Esophagus muscularis mucosa (tissue), 4 donors: ENCODE data around the gene BBIP1. TPM values are rescaled to one million over a fixed set of nuclear protein-coding genes. Genes with fewer than 3 reads are reported as not detected.
"Not testable (repeated sequence)": the region's sequence is repeated elsewhere in the genome, so short reads cannot be mapped to it uniquely, and the experiment has no call there.

Experiments used
- DNase-seq: peaks from one replicate; pipeline ENCODE4 v3.0.0-alpha.2; 2017; ENCODE audit errors: extremely low spot score
- H3K27ac ChIP-seq, 4 donors: fragments of 200-600 bp; sonication (generic); replicated peaks in 1 of 4; 1 replicate in 3 of 4; 2 replicates in 1 of 4; pipeline ENCODE4 v1.5.1; 2016 to 2019; ENCODE audit warnings: mild to moderate bottlenecking in 1 of 4
- H3K27me3 ChIP-seq, 4 donors: fragments of 200-600 bp; sonication (generic); one replicate each; pipeline versions ENCODE4 v1.5.1 to v1.6.0; 2016 to 2019
- H3K36me3 ChIP-seq, 4 donors: fragments of 200-600 bp; sonication (generic); one replicate each; pipeline ENCODE4 v1.5.1; 2016 to 2019
- H3K4me1 ChIP-seq, 4 donors: fragments of 200-600 bp; sonication (generic); one replicate each; pipeline ENCODE4 v1.5.1; 2016 to 2019
- H3K4me3 ChIP-seq, 4 donors: fragments of 200-600 bp; sonication (generic); 1 replicate in 2 of 4; 2 replicates in 2 of 4; pipeline ENCODE4 v1.5.1; 2016 to 2019; ENCODE audit warnings: mild to moderate bottlenecking in 4 of 4, moderate library complexity in 1 of 4
- H3K9me3 ChIP-seq, 4 donors: fragments of 200-600 bp; sonication (generic); 1 replicate in 3 of 4; 2 replicates in 1 of 4; pipeline ENCODE4 v1.5.1; 2016 to 2019
- CTCF ChIP-seq, 3 experiments: fragments of 200-600 bp in 2 of 3; fragments of 450-650 bp in 1 of 3; sonication (generic) in 2 of 3; IDR thresholded peaks; one replicate each; pipeline ENCODE4 v1.5.1; 2017 to 2019; ENCODE audit warnings: antibody characterized with exemption in 3 of 3, mild to moderate bottlenecking in 2 of 3, moderate library complexity in 1 of 3
- EP300 ChIP-seq: sonication (generic); formaldehyde crosslinking; IDR thresholded peaks from one replicate; pipeline ENCODE4 v1.6.1; 2017; ENCODE audit warnings: antibody characterized with exemption
- POLR2A ChIP-seq: fragments of 450-650 bp; IDR thresholded peaks from one replicate; pipeline ENCODE4 v1.6.1; 2017; ENCODE audit warnings: antibody characterized with exemption, moderate library complexity, mild to moderate bottlenecking, low read depth
- POLR2AphosphoS5 ChIP-seq, 2 donors: sonication (generic); formaldehyde crosslinking; IDR thresholded peaks; one replicate each; pipeline ENCODE4 v1.6.1; 2017; ENCODE audit warnings: antibody characterized with exemption in 2 of 2
- WGBS: methylation state at CpG from one replicate; pipeline ENCODE4 v1.1.5; 2018; 5-methylcytosine and 5-hydroxymethylcytosine counted together
- intact Hi-C: fragments of 100-400 bp; cut with DNase I; formaldehyde crosslinking; loops from one replicate; pipeline ENCODE4 v1.15.1; 2023
- total RNA-seq, 4 donors: library from RNA; depleted of rRNA; stranded (reverse); fragments of >200 nt; gene quantifications; one replicate each; pipeline versions ENCODE4 v1.1.0 to v1.2.1, GENCODE V29; 2016

BBIP1 gene
- total RNA-seq, 4 donors from 2014 or later: 17.6 to 29.5 (median 27.0) TPM

- Histone ChIP-seq H3K36me3 (peaks cover 0 to 6% (median 0%) of the 10 kb centered on the region in 4 donors), H3K4me1 (peaks cover 22 to 50% (median 48%) of the 10 kb centered on the region in 4 donors), H3K27me3 (no peaks in the 10 kb centered on the region), H3K27ac (peak within 1 kb of the TSS; percentile 98 to 99 (median 98)), H3K4me3 (peak within 1 kb of the TSS; percentile 79 to 92 (median 88)), H3K9me3 (no peaks in the 10 kb centered on the region)
- TF ChIP-seq POLR2A (peak; percentile 73), EP300 (no peak), CTCF (IDR thresholded peaks at IDR 0.05) (peak in 1 of 3 experiments; percentile 27), POLR2AphosphoS5 (IDR thresholded peaks at IDR 0.05) (peak; percentile 75 to 83)
- DNase-seq: no peak
- 2% methylated on average over 35 of the region's 61 CpGs for WGBS
- intact Hi-C loops: loop anchor here (5.0 kb wide), 1 partner anchor 47 kb away; the partner anchor contains the start of gene PDCD4
These were observed 460 bp upstream of the BBIP1 start, which contains the start of gene SHOC2 for GRCh38 chr10:110919349-110919931. SHOC2 (plus strand) TSS chr10:110919604; CDS start chr10:110964359, 44,755 bp downstream.

- DNase-seq: peak; percentile 98
- Histone ChIP-seq H3K27me3 (no peaks in the 10 kb centered on the region), H3K36me3 (peaks cover 0 to 6% (median 0%) of the 10 kb centered on the region in 4 donors), H3K27ac (peak overlapping the region; percentile 98 to 99 (median 98)), H3K4me1 (peaks cover 16 to 39% (median 37%) of the 10 kb centered on the region in 4 donors), H3K4me3 (peak overlapping the region; percentile 79 to 92 (median 88)), H3K9me3 (no peaks in the 10 kb centered on the region)
- intact Hi-C loops: loop anchor here (5.0 kb wide), 1 partner anchor 46 kb away; the partner anchor contains the start of gene PDCD4
- TF ChIP-seq POLR2A: no peak
- TF ChIP-seq CTCF (IDR thresholded peaks at IDR 0.05): peak in 2 of 3 experiments; percentile 18 to 23
- no peak for TF ChIP-seq EP300
- TF ChIP-seq POLR2AphosphoS5 (IDR thresholded peaks at IDR 0.05): peak in 1 of 2 donors; percentile 83
- under 1% methylated on average over 10 of the region's 15 CpGs for whole genome bisulfite sequencing
These were observed 724 bp downstream of the BBIP1 start for GRCh38 chr10:110918269-110918642.

- TF ChIP-seq CTCF (IDR thresholded peaks at IDR 0.05): no peak
- no peak for TF ChIP-seq POLR2AphosphoS5 (IDR thresholded peaks at IDR 0.05)
- no peak for TF ChIP-seq POLR2A
- intact Hi-C loops: loop anchor here (5.0 kb wide), 1 partner anchor 44 kb away; the partner anchor contains the start of gene PDCD4
- WGBS: 91% methylated on average over 3 of the region's 3 CpGs
- Histone ChIP-seq H3K27me3 (no peaks in the 10 kb centered on the region), H3K36me3 (peaks cover 0 to 9% (median 0%) of the 10 kb centered on the region in 4 donors), H3K9me3 (no peaks in the 10 kb centered on the region), H3K4me3 (no peak overlapping the region), H3K27ac (no peak overlapping the region), H3K4me1 (peaks cover 16 to 34% (median 25%) of the 10 kb centered on the region in 4 donors)
- no peak for DNase-seq
These were observed 2.2 kb downstream of the BBIP1 start for GRCh38 chr10:110916554-110917346.

GRCh38 chr10:110915600-110915999, 3.4 kb downstream of the BBIP1 start:
- Histone ChIP-seq H3K4me1 (peaks cover 9 to 23% (median 14%) of the 10 kb centered on the region in 4 donors), H3K36me3 (peaks cover 0 to 11% (median 0%) of the 10 kb centered on the region in 4 donors)
- intact Hi-C loops: loop anchor here (5.0 kb wide), 1 partner anchor 43 kb away; the partner anchor contains the start of gene PDCD4
- H3K4me3 ChIP-seq, DNase-seq, H3K9me3 ChIP-seq, H3K27me3 ChIP-seq, H3K27ac ChIP-seq: not testable (repeated sequence)
- WGBS: 94% methylated on average over 4 of the region's 4 CpGs

- Histone ChIP-seq H3K4me1 (peaks cover 9 to 21% (median 11%) of the 10 kb centered on the region in 4 donors), H3K27me3 (no peaks in the 10 kb centered on the region), H3K27ac (no peak overlapping the region), H3K9me3 (no peaks in the 10 kb centered on the region), H3K36me3 (peaks cover 0 to 11% (median 1%) of the 10 kb centered on the region in 4 donors), H3K4me3 (no peak overlapping the region)
- DNase-seq: no peak
- TF ChIP-seq CTCF (IDR thresholded peaks at IDR 0.05): no peak
- TF ChIP-seq EP300: no peak
- TF ChIP-seq POLR2A: no peak
- TF ChIP-seq POLR2AphosphoS5 (IDR thresholded peaks at IDR 0.05): no peak
- WGBS: over 99% methylated on average over 6 of the region's 6 CpGs
- intact Hi-C loops: loop anchor here (5.0 kb wide), 1 partner anchor 43 kb away; the partner anchor contains the start of gene PDCD4
These were observed 3.9 kb downstream of the BBIP1 start for GRCh38 chr10:110915035-110915434.
